ENCODE data around the gene MC3R. TPM values are rescaled to one million over a fixed set of nuclear protein-coding genes. Genes with fewer than 3 reads are reported as not detected.

MC3R gene
- total and polyA plus RNA-seq, 2 of the 4 experiments (the other 2 are of a cell fraction) = not detected

DNA sequence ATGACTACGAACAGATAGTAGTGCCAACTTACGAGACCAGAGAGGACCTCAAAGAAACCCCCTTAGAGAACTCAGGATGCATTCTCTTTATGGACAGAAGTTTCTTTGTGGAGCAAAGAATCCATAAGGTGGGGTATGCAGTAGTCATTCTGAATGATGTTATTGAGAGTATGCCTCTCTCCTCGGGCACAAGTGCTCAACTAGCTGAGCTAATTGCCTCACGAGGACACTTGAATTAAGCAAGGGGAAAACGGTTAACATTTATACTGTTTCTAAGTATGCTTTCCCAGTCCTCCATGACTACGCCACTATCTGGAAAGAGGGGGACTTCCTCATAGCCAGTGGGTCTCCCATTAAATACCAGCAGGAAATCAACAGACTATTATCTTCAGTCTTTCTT, 25.6 kb downstream of the MC3R start:
- H3K4me3 ChIP-seq (ENCODE audit: insufficient read depth, low read depth, low read length) = no peak overlapping the region
- no peak overlapping the region for H3K18ac ChIP-seq (ENCODE audit: low read depth, low read length)
- no TSS peak for BruUV-seq (replicated peaks)
- H2AFZ ChIP-seq (replicated peaks; ENCODE audit: low read length, poor library complexity) = no peak overlapping the region
- peaks cover 10% of the 10 kb centered on the region; the same call in 1 of the 2 replicates for H3K9me3 ChIP-seq (ENCODE audit: control insufficient read depth, insufficient read depth, low read length)
- H3K4ac ChIP-seq (ENCODE audit: low read depth, low read length) = no peak overlapping the region
- TF ChIP-seq ELK1 (IDR thresholded peaks at IDR 0.05; ENCODE audit: borderline replicate concordance, low read depth, low read length) (no peak), CEBPB (IDR thresholded peaks at IDR 0.05; ENCODE audit: low read depth, low read length) (no peak), CHD1 (IDR thresholded peaks at IDR 0.05; ENCODE audit: low read depth, low read length) (no peak), RFX5 (IDR thresholded peaks at IDR 0.05; ENCODE audit: low read depth, low read length) (no peak), MAZ (IDR thresholded peaks at IDR 0.05; ENCODE audit: borderline replicate concordance, low read depth, low read length) (no peak), NFE2L2 (IDR thresholded peaks at IDR 0.05; ENCODE audit: low read depth, low read length) (no peak), BHLHE40 (IDR thresholded peaks at IDR 0.05; ENCODE audit: low read depth, low read length) (no peak), FOS (IDR thresholded peaks at IDR 0.05; ENCODE audit: low read depth, low read length) (no peak)
- no peak overlapping the region for H3K14ac ChIP-seq (replicated peaks; ENCODE audit: low read depth, low read length)
- no peak overlapping the region for H3K9ac ChIP-seq (ENCODE audit: low read depth, low read length)
- no peak overlapping the region for H3K56ac ChIP-seq (ENCODE audit: extremely low read depth, insufficient read depth, low read length)
- no peak for ATAC-seq (ENCODE audit: low read depth)
- no peak overlapping the region for H4K91ac ChIP-seq (ENCODE audit: insufficient read depth, low read depth, low read length)
- H2BK5ac ChIP-seq (ENCODE audit: low read depth, low read length, poor library complexity, severe bottlenecking) = no peak overlapping the region
- no peak overlapping the region for H2BK15ac ChIP-seq (ENCODE audit: low read depth, low read length)
- H2AK9ac ChIP-seq (replicated peaks; ENCODE audit: low read depth, low read length, poor library complexity) = no peak overlapping the region
- H3K4me2 ChIP-seq (ENCODE audit: low read depth, low read length) = no peak overlapping the region
- DNase-seq = no peak
- no peak overlapping the region for H4K8ac ChIP-seq (ENCODE audit: low read depth in 2 of 2, low read length in 2 of 2)
- H2BK20ac ChIP-seq (ENCODE audit: low read depth, low read length) = no peak overlapping the region
- no peak overlapping the region for H3K23ac ChIP-seq (ENCODE audit: low read depth, low read length)
- H3K27ac ChIP-seq (ENCODE audit: insufficient read depth, low read length) = no peak overlapping the region
- dilution Hi-C loops (cut with HindIII; ENCODE audit: low sequenced_read_pairs, unreplicated experiment) = no loop called here
- intact Hi-C loops (cut with micrococcal nuclease) = no loop called here
- no peaks in the 10 kb centered on the region for H3K9me1 ChIP-seq (ENCODE audit: insufficient read depth, low read length)
- H4K5ac ChIP-seq (ENCODE audit: low read depth, low read length) = no peak overlapping the region
- in situ Hi-C loops (cut with MboI; ENCODE audit: low sequenced_read_pairs) = no loop called here
- H2BK120ac ChIP-seq (ENCODE audit: low read depth, low read length) = no peak overlapping the region
- H3K79me1 ChIP-seq (ENCODE audit: low read depth in 1 of 2, low read length in 2 of 2) = no peaks in the 10 kb centered on the region
- no CpG with 5 or more reads among the region's 6 CpGs for WGBS, 2 experiments (ENCODE audit: extremely low coverage in 2 of 2, insufficient read length in 1 of 2)
- no peak overlapping the region for H2AK5ac ChIP-seq (ENCODE audit: low read depth, low read length)
- H3K36me3 ChIP-seq (ENCODE audit: control insufficient read depth, insufficient read depth, low read length) = no peaks in the 10 kb centered on the region
- H3K27me3 ChIP-seq (ENCODE audit: control insufficient read depth, insufficient read depth, low read length) = no peaks in the 10 kb centered on the region
- POLR2A ChIA-PET (ENCODE audit: unreplicated experiment) = no interaction called here
- no peaks in the 10 kb centered on the region for H4K20me1 ChIP-seq (ENCODE audit: insufficient read depth, low read length)
- no peaks in the 10 kb centered on the region for H3K4me1 ChIP-seq (ENCODE audit: control insufficient read depth, insufficient read depth, low read length)
- CTCF ChIA-PET = no interaction called here

Measured in IMR-90 (cell line).